GM06990 (cell line): ENCODE data around the gene ALDH1L2.

Source experiments
- DNase-seq: peaks from one replicate; pipeline ENCODE4 v3.0.0-alpha.2; 2011; ENCODE audit not compliant: insufficient read length; ENCODE audit errors: extremely low read depth
- H3K27me3 ChIP-seq: replicated peaks from 2 replicates; pipeline ENCODE4 v1.6.0; 2011; ENCODE audit warnings: low read length; ENCODE audit not compliant: control insufficient read depth, insufficient read depth
- H3K36me3 ChIP-seq: 2 replicates; pipeline ENCODE4 v1.5.1; 2011; ENCODE audit warnings: low read length; ENCODE audit not compliant: control insufficient read depth, insufficient read depth
- H3K4me3 ChIP-seq: replicated peaks from 2 replicates; pipeline ENCODE4 v1.5.1; 2011; ENCODE audit warnings: low read depth, mild to moderate bottlenecking, control low read depth, low read length
- CTCF ChIP-seq: IDR thresholded peaks from 2 replicates; pipeline ENCODE4 v1.5.1; 2011; ENCODE audit warnings: low read length, control low read depth, mild to moderate bottlenecking, inconsistent platforms; ENCODE audit not compliant: insufficient read depth, poor library complexity, severe bottlenecking

ALDH1L2 gene

GRCh38 chr12:105109465-105110212, 25.4 kb upstream of the ALDH1L2 start:
- Histone ChIP-seq H3K36me3 (no peaks in the 10 kb centered on the region), H3K27me3 (no peaks in the 10 kb centered on the region), H3K4me3 (peak overlapping the region; percentile 98)
- DNase-seq = peak; percentile 62
- no peak for TF ChIP-seq CTCF

- peak; percentile 97 for DNase-seq
- Histone ChIP-seq H3K27me3 (no peaks in the 10 kb centered on the region), H3K36me3 (no peaks in the 10 kb centered on the region), H3K4me3 (peak within 1 kb of the TSS; percentile 98)
- no peak for TF ChIP-seq CTCF
These were observed 23.5 kb upstream of the ALDH1L2 start, which contains the start of gene WASHC4 for GRCh38 chr12:105107494-105108371. Gene WASHC4 (plus strand): TSS chr12:105107731. CDS start chr12:105107801, 70 bp downstream.

- no peak for TF ChIP-seq CTCF
- no peaks in the 10 kb centered on the region for H3K27me3 ChIP-seq
- no peak for DNase-seq
- H3K36me3 ChIP-seq = no peaks in the 10 kb centered on the region
- H3K4me3 ChIP-seq = peak overlapping the region; percentile 98
These were observed 22.9 kb upstream of the ALDH1L2 start for GRCh38 chr12:105107171-105107493.

- TF ChIP-seq CTCF = no peak
- peak overlapping the region; percentile 98 for H3K4me3 ChIP-seq
- H3K27me3 ChIP-seq = no peaks in the 10 kb centered on the region
- H3K36me3 ChIP-seq = no peaks in the 10 kb centered on the region
- DNase-seq = peak; percentile 14
These were observed 22.4 kb upstream of the ALDH1L2 start for GRCh38 chr12:105106621-105107020.

- H3K4me3 ChIP-seq = no peak overlapping the region
- DNase-seq = no peak
- TF ChIP-seq CTCF = no peak
- H3K27me3 ChIP-seq = no peaks in the 10 kb centered on the region
- H3K36me3 ChIP-seq = no peaks in the 10 kb centered on the region
These were observed 20.5 kb upstream of the ALDH1L2 start for GRCh38 chr12:105104762-105105161.
